GM11168 (cell line): ENCODE results near the gene FANCI.

Experiments used
- in situ Hi-C: fragments of 300-500 bp; cut with MboI; formaldehyde crosslinking; loops from one replicate; pipeline ENCODE4 v1.12.0; 2022; ENCODE audit warnings: low sequenced_read_pairs; ENCODE audit not compliant: unreplicated experiment

Gene FANCI

DNA sequence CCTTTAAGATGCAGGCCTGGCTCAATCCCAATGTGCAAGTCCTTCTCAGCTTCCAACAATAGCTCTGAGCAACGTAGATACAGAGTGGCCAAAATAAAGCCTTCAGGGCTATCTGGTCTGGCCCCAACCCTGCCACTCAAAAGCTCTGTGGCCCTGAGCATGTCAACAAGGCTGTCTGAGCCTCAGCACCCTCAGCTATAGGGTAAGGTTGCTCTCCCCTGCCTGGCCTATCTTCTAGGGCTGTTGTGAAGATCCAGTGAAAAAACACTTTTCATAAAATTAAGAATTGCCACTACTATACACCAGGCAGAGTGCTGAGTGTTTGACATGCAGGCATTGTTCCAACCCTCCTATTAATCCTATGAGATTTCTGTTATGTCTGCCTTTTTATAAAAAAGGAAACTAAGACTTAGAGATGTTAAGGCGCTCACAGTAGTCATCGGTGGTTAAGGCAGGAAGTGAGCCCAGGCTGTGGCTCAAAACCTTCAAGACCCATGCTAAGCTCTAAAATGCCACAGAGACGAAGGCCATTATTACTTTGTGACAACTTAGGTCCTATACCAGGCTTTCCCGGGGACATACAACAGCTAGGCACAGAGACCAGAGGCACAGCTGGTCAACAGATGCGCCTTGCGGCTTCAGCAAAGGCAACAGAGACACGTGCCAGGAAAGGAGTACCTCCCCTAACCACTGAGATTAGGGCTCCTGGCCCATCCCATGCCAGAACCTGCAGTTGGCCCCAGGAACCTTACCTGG, 85.7 kb downstream of the FANCI start:
- in situ Hi-C loops = no loop called here

DNA sequence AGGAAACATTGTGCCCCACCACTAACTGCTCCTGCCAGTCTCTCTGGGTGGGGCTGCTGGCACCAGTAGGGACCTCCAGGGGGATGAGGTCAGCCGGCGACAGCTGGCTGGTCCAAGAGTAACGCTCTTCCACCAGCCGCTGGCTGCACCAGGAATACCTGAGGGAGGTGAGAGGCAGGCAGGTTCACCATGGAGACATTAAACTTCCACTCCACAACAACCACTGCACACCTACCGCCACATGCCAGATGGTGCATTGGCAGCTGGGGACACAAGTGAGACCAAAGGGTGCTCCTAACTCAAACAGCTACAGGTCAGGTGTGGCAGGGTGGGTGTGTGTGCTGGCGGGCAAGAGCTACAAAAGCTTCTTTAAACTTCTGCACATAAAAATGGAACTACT, 86.3 kb downstream of the FANCI start:
- in situ Hi-C loops = no loop called here

- in situ Hi-C loops = no loop called here
Measured at GRCh38 chr15:89330881-89331595, 87.3 kb downstream of the FANCI start.

- in situ Hi-C loops = no loop called here
Measured at GRCh38 chr15:89332446-89332845, 88.7 kb downstream of the FANCI start.

- in situ Hi-C loops = no loop called here
Measured at GRCh38 chr15:89333011-89333860, 89.5 kb downstream of the FANCI start.

DNA sequence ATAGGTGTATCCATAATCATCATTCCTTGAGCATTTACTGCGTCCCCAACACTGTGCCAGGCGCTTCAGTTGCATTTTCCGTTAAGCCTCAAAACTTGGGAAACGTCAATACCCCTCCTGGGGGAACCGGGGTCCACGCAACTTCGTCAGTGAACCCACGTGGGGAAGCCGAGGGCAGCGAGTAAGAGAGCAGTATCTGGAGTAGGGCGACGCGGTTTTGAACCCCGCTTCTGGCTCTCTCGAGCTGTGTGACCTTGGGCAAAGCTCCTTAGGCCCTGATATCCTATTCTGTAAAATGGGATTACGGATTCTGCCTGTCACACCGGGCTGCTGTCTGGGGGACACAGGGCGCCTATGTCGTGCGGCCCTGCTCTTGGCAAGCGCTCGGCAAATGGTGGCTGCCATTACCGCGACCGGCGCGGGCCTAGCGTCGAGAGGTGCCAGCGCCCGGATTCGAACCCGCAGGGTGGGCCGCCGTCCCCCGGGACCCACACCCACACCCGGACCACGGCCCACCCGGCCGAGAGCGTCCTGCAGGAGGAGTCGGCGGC, 90.3 kb downstream of the FANCI start:
- in situ Hi-C loops = no loop called here

DNA sequence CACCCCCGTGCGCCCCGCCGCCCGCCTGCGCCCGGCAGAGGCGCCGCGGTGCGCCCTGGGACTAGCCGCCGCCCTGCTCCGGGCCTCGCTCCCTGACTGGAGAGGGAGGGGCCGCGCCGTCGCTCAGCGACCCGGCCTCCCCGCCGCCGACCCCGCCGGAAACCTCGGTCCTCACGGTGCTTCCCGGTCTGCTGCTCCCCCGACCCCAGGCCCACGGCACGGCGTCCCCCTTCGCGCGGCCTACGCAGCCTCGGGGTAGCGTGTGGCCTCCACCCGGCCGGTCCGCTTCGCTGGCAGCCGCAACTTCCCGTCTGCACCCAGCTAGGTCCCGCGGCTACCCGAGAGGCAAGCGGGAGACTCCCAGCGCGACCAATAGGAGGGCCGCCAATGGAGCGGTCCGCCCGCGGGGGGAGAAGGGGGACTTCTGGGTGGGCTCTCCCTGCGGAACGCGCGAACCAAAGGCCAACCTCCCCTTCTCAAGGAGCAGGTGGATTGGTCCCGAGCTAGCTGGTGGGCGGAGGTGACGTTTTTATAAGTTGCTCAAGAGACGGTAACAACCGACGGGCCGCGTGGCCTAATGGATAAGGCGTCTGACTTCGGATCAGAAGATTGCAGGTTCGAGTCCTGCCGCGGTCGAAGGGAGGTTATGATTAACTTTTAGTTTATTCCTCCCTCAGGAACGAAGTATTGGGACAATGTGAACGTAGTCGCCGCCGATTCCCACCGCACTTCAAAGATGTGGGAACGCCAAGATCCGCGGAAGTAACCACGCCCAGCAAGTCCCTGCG, 90.9 kb downstream of the FANCI start, which contains the start of gene POLG:
Gene POLG, minus strand, starts transcription at position 315 of the 788 bp plus-strand sequence. CDS start 1,070 bp downstream, outside the sequence.
- in situ Hi-C loops = no loop called here

DNA sequence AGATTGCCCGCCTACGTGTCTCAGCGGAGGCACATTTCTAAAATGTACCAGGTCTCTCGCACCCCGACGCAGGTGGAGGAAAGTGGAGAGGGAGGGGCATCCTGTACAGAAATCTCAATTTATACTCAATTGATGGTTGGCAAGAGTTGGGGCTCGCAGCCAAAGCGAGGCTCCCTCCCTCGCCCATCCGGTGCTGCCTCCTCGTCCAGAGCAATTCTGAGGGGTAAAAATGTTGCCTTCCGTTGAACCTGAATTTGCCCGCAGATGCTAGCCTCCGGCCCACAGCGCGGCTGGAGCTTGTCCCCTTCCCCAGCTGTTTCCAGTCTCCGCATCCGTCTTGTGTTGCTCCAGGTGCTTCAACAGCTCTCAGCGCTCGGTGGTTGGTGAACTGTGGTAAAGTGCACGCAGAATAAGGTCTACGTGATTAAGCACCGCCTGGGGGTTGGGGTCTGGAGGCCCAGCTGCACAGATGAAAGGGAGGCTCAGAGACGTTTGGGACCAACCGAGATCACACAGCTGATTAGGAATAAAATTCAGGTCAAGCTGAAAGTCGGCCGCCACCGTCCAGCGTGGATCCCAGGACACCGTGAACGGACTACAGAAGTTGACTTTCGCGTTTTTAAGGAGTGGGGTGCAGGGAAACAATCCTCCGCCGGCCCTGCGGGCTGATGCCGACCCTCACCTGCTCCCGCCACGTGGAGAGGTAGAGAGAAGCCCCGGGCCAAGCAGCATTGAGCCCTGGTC, 91.7 kb downstream of the FANCI start:
- in situ Hi-C loops = no loop called here

GRCh38 chr15:89338036-89338435, 94.3 kb downstream of the FANCI start:
- in situ Hi-C loops = no loop called here

DNA sequence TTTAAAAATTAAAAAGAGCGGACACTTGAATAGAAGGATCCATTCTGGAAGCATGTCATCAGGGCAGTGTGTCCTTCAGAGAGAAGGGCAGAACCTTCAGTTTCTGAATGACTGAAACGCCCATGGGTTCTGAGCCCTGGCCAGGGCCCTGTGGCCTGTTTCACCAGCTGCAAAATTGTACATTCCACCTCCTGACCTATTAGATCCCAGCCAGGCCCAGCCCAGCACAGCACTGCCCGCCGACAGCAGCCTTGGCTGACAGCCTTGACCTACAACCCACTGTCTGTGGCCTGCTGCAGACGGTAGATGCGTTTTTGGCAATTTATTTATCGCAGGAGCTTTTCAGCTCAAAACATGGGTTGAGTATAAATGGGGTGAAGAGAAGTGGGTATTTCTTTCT, 96.8 kb downstream of the FANCI start:
- in situ Hi-C loops = no loop called here

DNA sequence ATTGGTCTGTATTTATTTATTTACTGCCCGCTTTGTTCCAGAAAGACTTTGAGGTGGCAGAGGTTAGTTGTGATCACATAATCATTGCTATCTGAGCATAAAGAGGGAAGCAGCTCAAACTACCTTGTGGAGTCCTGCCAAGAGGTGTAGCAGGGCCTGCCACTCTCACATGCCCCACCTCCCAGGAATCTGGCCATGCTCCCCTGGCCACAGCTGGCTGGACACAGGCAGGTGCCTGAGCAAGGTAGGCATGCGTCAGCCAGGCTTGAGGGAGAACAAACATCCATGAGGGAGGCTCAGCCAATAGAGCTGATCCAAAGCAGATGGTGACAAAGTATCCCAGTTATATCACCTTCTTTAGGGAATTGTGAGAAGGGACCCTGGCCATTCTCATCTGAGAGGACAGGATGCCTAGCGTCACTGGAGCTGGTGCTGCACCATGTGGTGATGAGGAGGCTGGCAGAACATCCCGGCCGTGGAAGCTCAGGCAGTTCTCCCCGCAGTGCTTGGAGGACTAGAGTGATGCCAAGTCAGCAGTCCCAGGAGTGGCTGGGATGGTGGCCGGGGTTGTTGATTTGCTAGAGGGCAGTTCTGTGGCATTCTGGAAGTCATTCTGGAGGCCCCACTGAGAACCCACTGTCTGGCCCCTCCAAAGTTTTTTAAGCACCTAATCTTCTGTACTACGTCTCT, 97.7 kb downstream of the FANCI start:
- in situ Hi-C loops = no loop called here

- in situ Hi-C loops = no loop called here
Measured at GRCh38 chr15:89342840-89343239, 99.1 kb downstream of the FANCI start.

- in situ Hi-C loops = no loop called here
Measured at GRCh38 chr15:89345248-89345647, 101.5 kb downstream of the FANCI start.

GRCh38 chr15:89346516-89347231, 102.9 kb downstream of the FANCI start:
- in situ Hi-C loops = no loop called here

DNA sequence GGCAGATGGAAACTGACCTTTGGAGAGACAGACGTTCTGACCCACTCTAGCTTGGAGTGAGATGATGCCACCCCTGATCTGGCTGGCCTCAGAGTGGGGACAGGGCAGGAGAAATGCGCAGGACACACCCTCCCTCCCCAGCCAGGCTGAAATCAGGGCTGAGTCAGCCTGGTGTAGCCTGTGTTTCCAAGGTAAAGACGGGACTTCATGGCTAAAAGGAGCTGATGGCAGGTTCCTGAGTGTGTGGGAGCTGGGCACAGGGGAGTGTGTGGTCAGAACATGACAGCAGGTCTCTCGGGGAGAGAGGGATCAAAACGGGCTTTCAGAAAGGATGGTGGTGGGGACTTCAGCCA, 105.4 kb downstream of the FANCI start:
- in situ Hi-C loops = no loop called here

DNA sequence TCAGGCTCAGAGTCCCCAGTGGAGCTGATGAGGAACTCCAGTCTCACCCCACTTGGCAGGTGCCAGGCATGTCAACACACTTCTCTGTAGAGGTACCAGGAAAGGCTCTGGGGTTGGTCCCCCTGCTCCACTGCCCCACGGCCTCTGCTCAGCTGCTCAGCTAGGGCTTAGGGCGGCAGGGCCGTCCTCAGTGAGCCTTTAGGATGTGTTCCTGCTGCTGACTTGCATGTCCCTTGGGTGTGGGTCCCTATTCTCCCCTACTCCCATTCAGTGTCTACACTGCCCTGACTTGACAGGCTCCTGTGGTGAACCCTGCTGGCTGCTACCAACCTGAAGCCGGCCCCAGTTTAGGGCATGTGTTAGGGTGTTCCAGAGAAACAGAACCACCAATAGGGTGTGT, 108.7 kb downstream of the FANCI start:
- in situ Hi-C loops = no loop called here

- in situ Hi-C loops = no loop called here
Measured at GRCh38 chr15:89353991-89354390, 110.2 kb downstream of the FANCI start.
